Hindlimb muscle (tissue), 1 donor: ENCODE data around the gene CAMK2G. TPM values are rescaled to one million over a fixed set of nuclear protein-coding genes. Genes with fewer than 3 reads are reported as not detected.

Experiments
- DNase-seq: peaks from one replicate; pipeline ENCODE4 v3.0.0-alpha.2; 2013
- polyA plus RNA-seq: library from polyadenylated mRNA; unstranded; fragments of 120-200 nt; gene quantifications from one replicate; pipeline ENCODE4 v1.2.1, GENCODE V29; 2013; ENCODE audit not compliant: insufficient read length

The CAMK2G gene
- polyA plus RNA-seq, 1 donor: 31.5 TPM

DNA sequence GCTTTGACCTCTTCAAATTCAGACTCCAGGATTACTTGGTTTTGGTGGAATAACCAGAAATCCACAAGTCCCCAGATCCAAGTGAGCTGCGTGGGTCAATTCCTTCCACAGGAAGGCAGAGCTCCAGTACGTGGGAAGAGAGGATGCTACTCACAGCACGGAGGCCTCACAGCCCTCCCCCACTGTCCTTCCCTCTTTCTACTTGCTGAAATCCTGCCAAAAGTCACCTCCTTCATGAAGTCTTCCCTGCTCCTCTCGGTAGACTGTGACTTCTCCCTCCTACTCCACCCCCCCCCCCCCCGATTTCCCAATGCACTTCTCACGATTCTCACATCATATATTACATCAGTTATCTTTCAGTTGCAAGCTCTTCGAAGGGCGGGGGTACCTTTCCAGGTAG is 12.3 kb downstream of the CAMK2G start:
- DNase-seq: no peak

DNA sequence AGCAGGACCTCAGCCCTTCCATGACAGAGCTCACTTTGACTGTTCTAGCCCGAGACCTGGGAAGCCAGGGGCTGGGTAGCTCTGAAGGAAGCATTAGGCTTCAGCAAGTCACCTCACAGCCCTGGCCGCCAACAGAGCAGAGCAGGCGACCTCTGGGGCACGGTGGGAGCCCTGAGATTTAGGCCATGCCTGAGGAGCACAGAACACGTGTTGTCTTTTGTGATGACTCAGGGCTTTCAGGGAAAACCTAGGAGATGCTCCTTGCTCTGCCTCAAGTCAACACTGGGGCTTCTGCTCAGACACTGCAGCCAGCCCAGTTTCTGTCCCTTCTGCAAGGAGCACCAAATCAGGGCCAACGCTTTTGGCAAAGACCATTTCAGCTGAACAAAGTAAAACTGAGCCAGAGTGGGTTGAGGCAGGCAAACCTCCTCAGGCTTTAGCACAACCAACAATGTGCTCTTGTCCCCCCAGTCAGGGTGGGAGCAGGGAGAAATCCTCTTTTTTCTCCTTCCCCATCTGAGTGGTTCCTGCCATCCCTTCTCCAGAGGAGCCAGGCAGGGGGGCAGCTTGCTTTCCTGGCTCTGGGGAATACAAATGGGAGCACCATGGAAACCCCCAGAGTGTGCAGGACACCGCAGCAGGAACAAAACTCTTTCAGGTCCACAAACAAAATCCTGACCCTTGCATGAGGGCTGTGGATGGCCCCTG is 14.4 kb downstream of the CAMK2G start:
- no peak for DNase-seq

DNA sequence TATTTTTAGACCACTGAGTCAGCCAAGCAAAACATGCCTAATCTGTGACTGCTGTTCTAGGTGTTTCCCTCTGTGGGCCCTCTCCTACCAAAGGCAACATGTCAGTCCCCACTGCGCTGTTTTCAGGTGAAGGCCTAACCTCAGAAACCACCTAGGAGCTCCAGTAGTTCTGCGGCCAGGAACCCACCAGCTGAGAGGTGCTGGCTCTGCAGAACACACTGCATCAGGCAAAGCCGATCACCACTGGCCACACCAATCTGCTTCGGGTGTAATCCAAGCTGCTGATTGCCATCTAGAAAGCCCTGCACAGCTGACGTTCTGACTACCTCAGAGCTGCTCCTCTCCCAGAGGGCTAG is 14.9 kb downstream of the CAMK2G start:
- no peak for DNase-seq

DNA sequence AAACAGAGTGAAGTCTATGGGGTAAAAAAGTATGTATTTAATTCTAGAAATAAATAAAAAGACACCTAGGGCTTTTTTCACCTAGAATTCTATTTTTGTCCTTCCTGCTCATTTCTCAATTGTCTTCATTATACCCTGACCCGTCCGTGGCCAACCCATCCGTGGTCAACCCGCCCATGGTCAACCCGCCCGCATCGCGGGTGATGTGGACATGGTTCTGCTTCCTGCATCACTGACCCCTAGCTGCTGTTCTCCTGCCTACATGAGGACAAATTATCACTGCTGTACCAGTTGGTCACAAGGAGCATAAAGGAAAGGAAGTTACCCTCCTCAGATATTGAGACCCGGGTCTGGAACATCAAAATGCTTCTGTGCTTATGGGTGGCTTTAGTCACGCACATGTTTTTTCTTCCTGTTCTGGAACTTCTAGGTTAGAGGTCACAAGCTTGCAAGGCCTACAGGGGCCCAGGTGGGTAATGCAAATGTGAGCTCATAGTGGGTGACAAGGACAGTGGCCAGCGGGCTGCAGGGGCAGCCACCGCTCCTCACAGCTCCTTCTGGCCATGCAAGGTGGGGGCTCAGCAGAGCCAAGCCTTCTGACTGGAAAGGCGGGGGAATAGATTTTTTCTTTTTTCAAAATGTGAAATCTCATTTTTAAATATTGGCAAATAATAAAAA is 15.5 kb downstream of the CAMK2G start:
- no peak for DNase-seq

DNA sequence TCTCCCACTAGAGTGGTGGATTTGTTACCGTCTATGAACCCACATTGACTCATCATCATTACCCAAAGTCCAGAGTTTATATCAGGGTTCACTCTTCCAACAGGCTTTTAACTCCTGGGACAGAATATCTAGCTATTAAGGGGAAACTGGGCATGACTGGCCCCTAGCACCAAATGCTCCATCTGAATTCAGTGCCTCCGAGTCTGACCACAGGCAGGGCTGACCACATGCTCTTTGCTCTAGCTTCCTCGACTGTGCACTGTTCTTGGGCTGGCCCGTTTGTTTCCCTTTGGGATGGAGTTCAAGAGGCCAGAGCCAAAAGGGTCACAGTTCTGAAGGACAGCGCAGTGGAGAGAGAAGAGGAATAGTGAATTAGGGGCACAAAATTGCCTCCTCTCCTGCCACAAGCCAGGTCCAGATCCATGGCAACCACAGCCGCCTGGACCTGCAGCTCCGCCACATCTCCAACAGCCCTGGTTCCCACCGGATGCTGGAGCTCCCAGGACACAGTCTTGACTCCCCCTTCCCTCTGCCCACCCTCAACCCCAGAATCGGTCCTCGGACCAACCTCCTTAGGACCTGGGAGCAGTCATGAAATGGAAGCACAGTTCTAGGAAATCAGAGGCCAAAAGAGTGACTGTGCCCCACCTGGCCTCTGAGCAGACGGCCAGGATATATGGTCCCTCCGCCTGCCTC is 16.2 kb downstream of the CAMK2G start:
- DNase-seq: no peak

DNA sequence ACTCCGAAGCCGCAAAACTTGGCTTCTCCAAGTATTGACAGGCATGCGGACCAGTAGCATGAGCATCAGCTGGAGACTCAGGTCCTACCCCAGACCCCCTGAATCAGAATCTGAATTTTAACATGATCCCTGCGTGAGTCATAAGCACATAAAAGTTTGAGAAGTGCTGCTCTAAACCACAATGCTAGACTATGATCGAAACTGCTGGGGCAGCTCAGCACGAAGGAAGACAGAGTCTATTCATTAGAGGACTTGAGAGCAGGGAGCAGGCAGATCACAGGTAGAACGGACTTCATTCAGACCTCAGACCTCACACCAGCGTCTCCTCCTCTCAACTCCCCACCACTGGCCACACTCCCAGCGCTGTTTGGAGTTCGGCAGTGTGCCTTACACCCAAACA is 16.9 kb downstream of the CAMK2G start:
- no peak for DNase-seq

DNA sequence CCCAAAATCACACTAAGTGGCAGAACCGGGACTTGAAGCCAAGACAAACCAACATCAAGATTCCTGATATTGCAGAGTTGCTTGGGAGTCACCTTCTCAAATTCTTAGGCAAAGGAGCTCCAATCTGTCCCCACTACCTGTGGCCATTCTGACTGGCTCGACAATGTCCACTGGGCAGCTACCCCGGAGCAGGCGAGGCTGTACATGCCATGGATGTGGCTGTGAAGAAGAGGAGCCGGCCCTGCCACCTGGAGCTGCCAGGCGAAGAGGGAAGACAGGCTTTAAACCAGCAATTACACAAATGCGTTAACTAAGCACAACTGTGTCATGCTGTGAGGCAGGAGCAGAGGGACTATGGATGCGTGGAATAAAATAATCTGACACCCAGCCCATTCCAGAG is 18.1 kb downstream of the CAMK2G start:
- DNase-seq: no peak

DNA sequence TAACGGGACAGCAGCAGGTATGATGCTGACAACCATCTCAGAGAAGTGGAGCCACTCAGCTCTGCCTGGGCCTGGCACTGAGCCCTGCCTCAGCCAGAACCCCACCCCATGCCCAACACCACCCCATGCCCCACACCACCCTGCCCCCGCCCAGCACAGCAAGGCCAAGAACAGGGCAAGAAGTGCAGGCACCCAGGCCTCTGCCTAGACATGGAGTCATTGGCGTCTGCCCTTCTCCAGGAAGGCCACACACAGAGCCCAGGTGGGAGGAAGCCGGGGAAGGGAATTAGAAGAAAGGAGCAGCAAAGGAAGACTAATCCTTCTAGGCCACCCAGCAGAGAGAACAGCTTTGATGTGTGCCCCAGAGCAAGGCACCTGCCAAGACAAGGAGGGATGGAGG is 18.9 kb downstream of the CAMK2G start:
- DNase-seq: no peak

DNA sequence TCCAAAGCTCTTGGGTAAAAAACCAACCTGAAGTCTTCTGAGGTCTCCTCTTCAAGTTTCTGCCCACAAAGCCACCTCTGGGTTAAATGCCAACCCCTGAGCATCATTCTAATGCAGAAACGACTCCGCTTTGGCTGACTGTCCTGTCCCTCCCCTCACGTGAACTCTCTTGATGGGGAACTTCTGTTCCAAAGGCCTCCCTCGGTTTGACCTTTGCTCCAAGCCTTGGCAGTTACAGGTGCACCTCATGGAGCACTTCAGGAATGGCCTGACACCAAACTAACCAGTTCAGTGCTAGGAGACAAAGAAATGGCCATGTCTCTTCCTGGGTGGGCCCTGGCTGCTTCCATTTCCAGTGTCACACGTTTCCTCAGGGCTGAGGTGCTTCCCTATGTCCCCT is 20.0 kb downstream of the CAMK2G start:
- DNase-seq: no peak

DNA sequence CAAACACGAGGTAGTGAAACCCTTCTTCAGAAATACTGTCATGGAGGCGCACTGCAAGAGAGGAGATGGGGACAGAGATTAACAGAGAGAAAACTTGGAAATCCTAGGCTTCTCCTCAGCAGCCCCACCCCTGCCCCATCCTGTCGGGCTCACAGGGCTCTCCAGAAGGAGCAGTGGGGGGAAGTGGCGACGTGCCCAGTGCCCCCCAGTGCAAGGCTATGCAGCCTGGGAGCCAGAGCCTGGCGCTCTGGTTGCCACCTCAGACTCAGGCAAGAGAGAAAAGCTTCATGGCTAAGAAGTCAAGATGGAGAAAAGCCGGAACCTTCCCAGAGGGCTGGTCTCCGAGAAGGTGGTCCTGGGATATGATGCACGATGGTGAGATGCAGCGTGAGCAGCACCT is 21.2 kb downstream of the CAMK2G start:
- DNase-seq: no peak

DNA sequence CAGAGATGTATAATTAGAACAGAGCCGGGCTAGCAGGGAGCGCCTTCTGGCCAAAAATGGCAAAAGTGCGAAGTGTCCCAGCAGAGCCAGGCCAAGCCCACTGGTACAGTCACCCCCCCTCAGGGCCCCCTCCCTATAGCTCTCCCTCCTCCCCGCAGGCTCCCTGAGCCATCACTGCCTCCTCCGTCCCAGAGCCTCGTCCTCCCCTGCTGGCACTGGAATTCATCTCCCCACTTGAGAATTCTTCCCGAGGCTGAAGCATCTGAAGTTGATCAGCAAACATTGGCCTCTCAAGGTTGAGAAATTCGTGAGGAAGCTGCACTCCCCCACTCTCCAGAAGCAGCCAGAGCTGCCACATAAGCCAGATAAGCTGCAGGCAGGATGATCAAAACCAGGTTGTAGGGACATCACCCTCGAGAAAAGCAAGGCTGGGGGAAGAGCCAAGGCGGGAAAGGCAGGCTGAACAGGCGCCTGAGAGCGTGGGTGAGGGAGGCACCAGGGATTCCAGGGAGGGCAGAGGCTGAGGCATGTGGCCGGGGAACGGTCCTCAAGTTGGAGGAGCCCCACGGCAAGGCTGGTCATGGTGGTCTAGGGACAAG is 23.4 kb downstream of the CAMK2G start:
- no peak for DNase-seq

DNA sequence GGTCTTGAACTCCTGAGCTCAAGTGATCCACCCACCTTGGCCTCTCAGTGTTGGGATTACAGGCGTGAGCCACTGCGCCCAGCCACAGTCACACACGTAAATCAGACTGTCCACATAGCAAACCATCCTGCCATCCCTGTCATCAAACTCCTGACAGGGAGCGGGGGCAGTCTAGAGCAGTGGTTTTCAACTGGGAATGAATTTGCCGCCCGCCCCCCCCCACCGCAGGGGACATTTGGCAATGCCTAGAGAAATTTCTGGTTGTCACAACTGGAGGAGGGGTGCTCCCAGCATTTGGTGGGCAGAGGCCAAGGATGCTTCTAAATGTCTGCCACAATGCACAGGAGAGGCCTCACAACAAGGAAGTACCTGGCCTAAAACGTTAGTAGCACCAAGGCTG is 24.1 kb downstream of the CAMK2G start:
- DNase-seq: no peak

DNA sequence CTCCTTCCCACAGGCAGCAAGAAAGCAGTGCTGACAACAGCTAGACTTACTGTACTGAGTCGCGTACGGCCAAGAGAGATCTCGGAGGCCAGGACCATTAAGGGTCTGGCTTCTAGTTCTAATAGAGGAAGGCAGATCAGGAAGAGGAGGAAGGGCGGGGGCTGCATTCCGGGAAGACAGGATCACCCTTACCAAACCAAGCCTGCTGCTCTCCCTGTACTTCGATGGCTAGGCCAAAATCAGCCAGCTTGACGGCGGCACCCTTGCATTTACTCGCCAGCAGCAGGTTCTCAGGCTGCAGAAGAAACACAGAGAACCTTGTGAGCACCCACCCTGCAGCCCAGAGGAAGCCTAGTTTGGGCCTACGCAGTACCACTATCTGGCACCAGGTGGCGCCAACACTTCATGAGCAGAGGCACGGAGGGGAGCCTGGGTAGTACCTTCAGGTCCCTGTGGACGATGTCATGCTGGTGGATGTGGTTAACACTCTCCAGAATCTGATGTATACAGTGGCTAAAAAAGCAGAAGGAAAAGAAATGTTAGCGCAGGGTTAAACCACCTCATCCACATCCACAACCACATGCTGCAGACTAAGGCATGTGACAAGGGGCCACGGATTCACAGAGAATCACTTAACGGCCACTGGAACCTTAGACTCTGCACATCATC is 25.4 kb downstream of the CAMK2G start:
- DNase-seq: peak; percentile 77

DNA sequence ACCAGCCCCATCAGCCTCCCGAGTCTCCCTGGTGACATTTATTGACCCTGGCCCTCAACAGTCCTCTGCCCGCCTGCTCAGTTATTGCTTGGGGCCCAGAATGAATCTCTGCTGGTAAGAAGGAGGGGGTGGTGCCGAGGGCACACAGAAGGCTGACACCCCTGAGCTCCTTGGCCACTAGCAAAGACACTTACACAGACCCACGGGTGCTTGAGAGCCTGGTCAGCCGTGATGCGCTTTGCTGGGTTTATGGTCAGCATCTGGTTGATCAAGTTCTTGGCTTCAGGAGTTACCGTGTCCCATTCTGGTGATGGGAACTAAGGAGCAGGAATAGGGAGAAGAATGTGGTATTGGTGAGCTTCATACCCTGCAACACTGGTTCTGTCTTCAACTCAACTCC is 27.3 kb downstream of the CAMK2G start:
- no peak for DNase-seq

DNA sequence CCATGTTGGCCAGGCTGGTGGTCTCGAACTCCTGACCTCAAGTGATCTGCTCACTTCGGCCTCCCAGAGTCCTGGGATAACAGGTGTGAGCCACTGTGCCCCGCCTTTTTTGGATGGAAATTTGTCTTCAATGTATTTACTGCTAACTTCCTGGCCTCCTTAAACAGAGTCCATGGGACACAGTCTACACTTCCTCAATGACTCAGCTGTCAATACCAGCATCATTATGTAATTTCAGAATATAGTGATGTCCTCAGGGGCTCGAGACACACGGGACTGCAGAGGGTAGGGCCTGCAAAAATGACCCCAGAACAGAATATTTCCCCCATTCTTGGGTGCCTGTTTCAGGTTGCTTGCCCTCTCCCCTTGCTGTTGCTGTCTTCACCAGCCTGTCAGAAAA is 31.1 kb downstream of the CAMK2G start:
- DNase-seq: no peak

DNA sequence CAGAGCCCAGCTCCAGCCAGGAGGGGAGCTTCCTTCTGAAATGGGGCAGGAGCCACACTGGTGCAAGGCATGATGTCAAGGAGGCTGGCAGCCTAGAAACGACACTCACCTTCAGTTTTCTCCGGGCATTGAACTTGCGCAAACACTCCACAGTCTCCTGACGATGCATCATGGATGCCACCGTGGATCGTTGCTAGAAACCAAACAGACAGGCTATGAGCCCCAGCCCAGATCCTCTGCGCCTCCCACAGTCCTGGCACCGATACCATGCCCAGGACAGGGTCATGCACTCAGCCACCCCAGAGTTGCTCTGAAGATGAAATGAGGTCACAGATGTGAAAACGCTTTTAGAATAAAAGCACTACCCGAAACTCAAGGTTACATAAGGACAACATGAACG is 32.0 kb downstream of the CAMK2G start:
- no peak for DNase-seq

DNA sequence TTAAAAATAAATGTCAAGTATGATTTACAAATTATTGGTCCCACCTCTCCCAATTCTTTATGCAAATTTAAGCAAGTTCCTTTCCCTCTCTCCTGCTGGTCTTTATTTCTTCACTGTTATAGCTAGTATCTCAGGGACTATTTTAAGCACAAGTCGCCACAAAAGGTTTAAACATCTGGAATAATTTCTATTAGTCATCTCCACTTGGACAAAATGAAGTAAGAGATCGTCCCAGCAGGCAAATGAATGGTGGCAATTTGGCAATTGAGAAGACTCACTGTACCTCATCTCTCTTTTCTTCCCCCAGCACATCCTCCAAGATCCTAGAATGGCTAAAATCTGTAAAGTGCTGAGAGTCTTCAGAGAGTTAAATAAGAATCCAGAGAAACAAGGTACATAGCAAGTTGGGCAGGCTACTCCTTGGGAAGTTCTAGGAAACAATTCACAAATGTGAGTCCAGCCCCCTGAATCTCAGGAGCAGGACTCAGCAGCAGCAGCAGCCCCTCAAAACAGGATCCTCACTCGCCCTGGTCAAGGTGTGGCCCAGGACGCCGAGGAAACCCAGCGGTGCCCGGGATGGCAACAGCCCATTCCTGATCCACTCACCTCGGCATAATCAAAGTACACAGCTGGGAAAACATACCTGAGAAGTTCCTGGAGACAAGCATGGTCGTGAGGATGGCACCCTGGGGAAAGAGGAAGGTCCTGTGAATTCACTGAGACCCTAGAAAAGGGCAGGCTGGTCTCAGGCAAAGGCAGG is 32.6 kb downstream of the CAMK2G start:
- no peak for DNase-seq

DNA sequence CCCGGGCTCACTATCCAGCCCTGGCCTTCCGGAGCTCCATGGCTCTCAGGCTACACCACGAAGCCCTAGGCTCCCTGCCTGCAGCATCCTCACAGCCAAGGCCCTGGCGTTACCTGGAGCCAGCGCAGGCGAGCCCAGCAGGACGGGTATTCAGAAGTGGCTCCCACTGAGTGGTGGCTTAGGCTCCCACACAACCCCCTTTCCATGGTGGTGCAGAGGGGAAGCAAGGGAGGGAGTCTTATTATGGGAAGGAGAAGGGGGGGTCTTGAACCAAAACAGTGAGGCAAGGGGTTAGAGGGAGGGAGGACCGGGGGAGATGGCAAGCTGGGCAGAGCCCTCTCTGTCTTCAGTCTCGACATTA is 33.3 kb downstream of the CAMK2G start:
- DNase-seq: no peak

DNA sequence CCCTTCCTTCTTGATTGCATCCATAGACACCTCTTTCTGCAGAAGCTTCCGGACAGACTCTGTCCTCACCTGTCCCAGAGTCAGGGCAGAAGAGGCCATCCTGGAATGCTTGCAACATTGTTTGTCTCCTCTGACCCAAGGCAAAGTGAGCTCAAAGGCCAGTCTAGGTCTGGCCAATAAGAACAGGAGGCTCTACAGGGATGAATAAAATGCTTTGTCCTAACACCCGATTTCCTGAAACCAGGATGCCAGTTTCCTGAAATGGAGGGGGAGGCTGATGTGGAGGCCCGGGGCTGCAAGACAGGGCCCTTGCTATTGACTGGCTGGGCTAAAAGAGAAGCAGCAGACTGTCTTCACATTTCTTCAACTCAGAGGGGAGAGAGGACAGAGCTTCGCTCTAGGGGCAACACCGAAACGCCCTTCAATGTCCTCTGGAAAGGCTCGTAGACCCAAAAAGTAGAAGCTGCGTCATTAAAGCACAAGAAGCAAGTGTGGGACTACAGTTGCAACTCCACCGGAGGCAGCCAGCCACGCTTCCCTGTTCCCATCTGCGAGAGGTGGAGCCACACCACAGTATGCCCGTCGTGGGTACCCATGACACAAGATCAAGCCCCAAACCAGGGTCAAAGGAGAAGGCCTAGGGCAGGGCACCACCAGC is 33.8 kb downstream of the CAMK2G start:
- no peak for DNase-seq

DNA sequence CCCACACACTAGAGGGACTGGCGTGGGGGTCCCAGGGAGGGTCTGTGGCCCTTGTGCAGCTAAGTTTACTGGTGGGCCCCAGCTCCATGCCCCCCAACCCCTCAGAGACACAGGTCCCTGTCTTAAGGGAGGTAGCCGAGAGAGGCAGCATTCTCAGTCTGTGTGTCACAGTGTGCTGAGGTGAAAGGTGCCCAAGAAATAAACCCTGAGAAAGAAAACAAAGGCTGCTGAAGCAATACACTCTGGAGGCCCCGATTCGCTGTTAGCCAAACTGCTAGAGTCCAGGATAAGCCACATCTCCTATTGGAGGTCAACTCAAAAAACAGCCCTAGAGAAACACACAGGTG is 34.3 kb downstream of the CAMK2G start:
- no peak for DNase-seq

DNA sequence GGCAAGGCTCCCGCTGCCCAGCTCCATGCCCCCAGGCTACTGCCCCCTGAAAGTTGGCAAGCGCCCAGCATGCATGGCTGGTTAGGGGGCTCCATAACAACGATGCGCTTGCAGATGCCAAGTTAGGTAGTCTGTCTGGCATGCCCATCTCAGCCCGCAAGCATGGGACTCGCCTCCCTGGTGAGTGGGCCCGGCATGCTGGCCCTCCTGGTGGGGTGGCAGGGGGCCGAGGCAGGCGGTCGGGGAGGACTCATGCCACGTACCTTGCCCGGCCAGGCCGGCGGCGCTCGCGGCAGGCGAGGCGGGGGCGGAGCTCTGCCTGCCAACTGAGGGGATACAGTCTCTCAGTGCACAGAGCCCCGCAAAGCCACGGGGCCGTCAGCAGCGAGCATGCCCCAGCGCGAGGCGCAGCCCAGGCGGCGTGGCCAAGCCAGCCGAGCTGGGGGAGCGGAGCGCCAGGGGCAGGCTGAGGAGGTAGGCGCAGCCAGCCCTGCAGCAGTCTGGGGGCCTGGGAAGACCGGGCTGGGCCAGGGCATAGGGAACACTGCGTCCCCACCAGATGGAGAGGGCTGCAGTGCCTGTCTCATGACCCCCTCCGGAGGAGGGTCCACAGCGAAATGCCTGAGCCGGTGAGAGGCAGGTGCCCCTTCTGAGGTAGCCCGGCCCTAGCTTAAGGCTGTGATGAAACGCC is 34.9 kb downstream of the CAMK2G start:
- no peak for DNase-seq
